Measurements from ENCODE around the gene LGALS1. TPM values are rescaled to one million over a fixed set of nuclear protein-coding genes. Genes with fewer than 3 reads are reported as not detected.

Gene LGALS1
- total RNA-seq, result 9,481 and 10,312 TPM in 2 replicates

GRCh38 chr22:37674951-37675929, at the start of gene LGALS1:
Gene LGALS1, plus strand, starts transcription at chr22:37675636. Its CDS starts 67 bp downstream, at chr22:37675703.

GRCh38 chr22:37639070-37639760, 36.2 kb upstream of the LGALS1 start, which contains the start of gene SH3BP1:
Gene SH3BP1, plus strand, starts transcription at chr22:37639669. Its CDS starts 119 bp downstream, at chr22:37639788.

DNA sequence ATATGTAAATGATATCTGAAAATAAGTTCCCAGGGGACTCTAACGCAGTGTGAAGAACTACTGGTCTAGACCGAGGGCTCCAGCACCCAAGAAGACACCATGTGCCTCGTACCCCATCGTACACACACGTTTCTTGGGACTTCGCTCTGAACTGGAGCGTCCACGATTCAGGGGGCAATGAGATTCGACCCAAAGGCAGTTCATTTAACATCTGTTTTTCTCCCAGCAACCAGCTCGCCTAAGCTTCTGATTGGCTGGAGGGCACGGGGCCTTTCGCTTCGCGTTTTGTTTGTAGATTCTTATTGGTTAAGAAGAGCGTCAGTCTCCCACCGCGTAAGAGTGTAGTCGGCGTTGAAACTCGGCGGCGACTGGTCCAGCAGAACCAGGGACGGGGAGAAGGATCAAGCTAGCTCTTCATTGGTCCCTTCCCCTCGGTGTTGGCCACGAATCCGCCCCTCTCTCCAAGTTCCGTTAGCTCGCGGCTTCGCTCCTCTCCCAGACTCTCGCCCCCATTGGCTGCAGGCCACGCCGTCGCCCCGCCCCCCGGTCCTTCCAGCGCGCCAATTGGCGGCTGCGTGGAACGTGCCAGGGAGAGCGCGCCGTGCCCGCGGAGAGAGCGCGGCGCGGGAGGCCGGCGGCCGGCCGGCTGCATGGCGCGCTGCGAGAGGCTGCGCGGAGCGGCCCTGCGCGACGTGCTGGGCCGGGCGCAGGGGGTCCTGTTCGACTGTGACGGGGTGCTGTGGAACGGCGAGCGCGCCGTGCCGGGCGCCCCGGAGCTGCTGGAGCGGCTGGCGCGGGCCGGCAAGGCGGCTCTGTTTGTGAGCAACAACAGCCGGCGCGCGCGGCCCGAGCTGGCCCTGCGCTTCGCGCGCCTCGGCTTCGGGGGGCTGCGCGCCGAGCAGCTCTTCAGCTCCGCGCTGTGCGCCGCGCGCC, 17.0 kb upstream of the LGALS1 start, which contains the start of gene PDXP:
Gene PDXP, plus strand, starts transcription at position 591 of the 933 bp plus-strand sequence. Its CDS starts 60 bp downstream, at position 651.

DNA sequence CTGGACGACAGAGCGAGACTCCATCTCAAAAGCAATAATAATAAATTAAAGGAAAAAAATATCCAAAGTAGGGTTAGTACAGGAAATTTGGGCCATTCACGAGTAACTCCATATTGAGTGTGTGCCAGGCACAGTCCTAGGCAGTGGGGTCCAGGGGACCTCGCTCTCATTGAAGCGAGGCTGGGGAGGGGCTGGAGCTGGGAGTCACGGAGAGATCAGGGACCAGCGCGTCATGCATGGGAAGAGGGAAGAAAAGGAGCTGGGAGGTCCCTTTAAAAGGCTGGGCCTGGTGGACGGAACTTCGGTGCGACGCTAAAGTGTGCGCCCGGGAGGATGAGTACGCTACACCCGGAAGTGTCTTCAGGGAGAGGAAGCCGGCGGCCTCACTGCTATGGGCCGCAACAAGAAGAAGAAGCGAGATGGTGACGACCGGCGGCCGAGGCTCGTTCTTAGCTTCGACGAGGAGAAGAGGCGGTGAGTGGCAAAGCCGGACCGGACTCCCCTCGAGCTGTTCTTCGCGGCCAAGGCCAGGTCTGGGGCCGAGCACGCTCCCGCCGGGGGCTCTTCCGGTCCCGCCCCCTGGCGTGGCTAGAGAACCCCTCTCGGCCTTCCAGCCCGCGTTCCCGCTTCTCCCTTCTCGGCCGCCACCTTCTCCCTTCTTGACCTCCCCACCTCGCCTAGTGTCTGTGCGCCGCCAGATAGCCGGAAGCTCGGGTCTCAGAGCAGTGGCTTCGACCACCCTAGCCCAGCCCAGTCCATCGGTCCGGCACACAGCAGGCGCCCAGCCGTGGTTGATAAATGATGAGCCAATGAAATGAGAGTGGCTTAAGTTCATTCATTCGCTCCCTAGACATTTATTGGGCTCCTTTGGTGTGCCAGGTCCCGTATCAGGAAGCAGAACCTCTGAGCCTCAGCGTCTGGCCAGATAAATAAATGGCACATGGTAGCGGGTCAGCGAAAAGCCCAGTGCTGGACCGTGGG, 10.9 kb downstream of the LGALS1 start, which contains the start of gene NOL12:
Gene NOL12, plus strand, starts transcription at position 342 of the 981 bp plus-strand sequence. Its CDS starts 50 bp downstream, at position 392.

GRCh38 chr22:37696657-37697537, 21.5 kb downstream of the LGALS1 start, which contains the start of gene TRIOBP:
Gene TRIOBP, plus strand, starts transcription at chr22:37697048. Its CDS starts 4,318 bp downstream, at chr22:37701366.

Other genes starting within 250 kb of the LGALS1 start
- 0.30 and 0.40 TPM in 2 replicates for gene ELFN2, start 248.2 kb upstream of the LGALS1 start, total RNA-seq
- gene MFNG, start 189.3 kb upstream of the LGALS1 start, total RNA-seq, result 147 and 154 TPM in 2 replicates
- gene CARD10, start 156.2 kb upstream of the LGALS1 start, total RNA-seq, result 35.2 and 36.6 TPM in 2 replicates
- gene CDC42EP1, start 115.2 kb upstream of the LGALS1 start, total RNA-seq, result 79.8 and 81.1 TPM in 2 replicates
- gene LGALS2, start 95.5 kb upstream of the LGALS1 start, total RNA-seq, result not detected in 2 replicates
- 34.7 and 37.1 TPM in 2 replicates for gene GGA1, start 66.8 kb upstream of the LGALS1 start, total RNA-seq
- 0.59 and 0.93 TPM in 2 replicates for gene SH3BP1, start 36.0 kb upstream of the LGALS1 start, total RNA-seq
- gene PDXP, start 16.9 kb upstream of the LGALS1 start, total RNA-seq, result 12.6 and 12.8 TPM in 2 replicates
- 48.0 and 60.5 TPM in 2 replicates for gene NOL12, start 10.7 kb downstream of the LGALS1 start, total RNA-seq
- 160 and 164 TPM in 2 replicates for gene TRIOBP, start 21.4 kb downstream of the LGALS1 start, total RNA-seq
- gene GCAT, start 132.3 kb downstream of the LGALS1 start, total RNA-seq, result 21.4 and 25.4 TPM in 2 replicates
- gene GALR3, start 147.7 kb downstream of the LGALS1 start, total RNA-seq, result not detected in 2 replicates
- 53.6 and 56.5 TPM in 2 replicates for gene ANKRD54, start 168.7 kb downstream of the LGALS1 start, total RNA-seq
- gene EIF3L, start 173.8 kb downstream of the LGALS1 start, total RNA-seq, result 325 and 326 TPM in 2 replicates
- gene MICALL1, start 230.7 kb downstream of the LGALS1 start, total RNA-seq, result 58.0 and 62.5 TPM in 2 replicates